Endothelial cell of umbilical vein (primary cell): ENCODE results near the gene STK24. TPM values are rescaled to one million over a fixed set of nuclear protein-coding genes. Genes with fewer than 3 reads are reported as not detected.

ENCODE experiments used
- BruUV-seq: library from RNA; stranded (reverse); fragments of 400-500 nt; replicated peaks from 2 replicates; lab custom pipeline; 2021; lab: Mats Ljungman, UMichigan
- CTCF ChIA-PET: fragments of 300-600, 350-600 bp; sonication (Branson Sonifier 250); formaldehyde crosslinking; loops from one replicate; lab custom pipeline; 2021; ENCODE audit warnings: antibody characterized with exemption, inconsistent platforms; lab: Charles Lee
- POLR2A ChIA-PET: fragments of 300-600, 350-600 bp; sonication (Branson Sonifier 250); formaldehyde crosslinking; loops from one replicate; lab custom pipeline; 2021; ENCODE audit warnings: antibody characterized with exemption, inconsistent platforms; lab: Charles Lee
- DNase-seq: peaks from one replicate; pipeline ENCODE4 v3.0.0-alpha.2; 2011; ENCODE audit warnings: low read depth, low spot score
- FAIRE-seq: peaks from 2 replicates; lab custom pipeline; 2011; peaks lifted over from hg19 to GRCh38; lab: Jason Lieb, UNC
- H2AFZ ChIP-seq: 2 replicates; pipeline ENCODE4 v1.6.0; 2012; ENCODE audit warnings: low read depth, low read length, control low read depth, inconsistent platforms
- H3K27ac ChIP-seq: 2 replicates; pipeline ENCODE4 v1.5.1; 2011; ENCODE audit warnings: low read depth, mild to moderate bottlenecking, control low read depth, low read length, moderate library complexity; ENCODE audit not compliant: insufficient read depth
- H3K27me3 ChIP-seq, 2 experiments: 2 replicates each; pipeline versions ENCODE4 v1.6.0 to v1.6.1; 2011; ENCODE audit warnings: low read length in 2 of 2, mixed read lengths in 1 of 2; ENCODE audit not compliant: control insufficient read depth in 2 of 2, insufficient read depth in 2 of 2
- H3K36me3 ChIP-seq, 2 experiments: 2 replicates in 1 of 2; 3 replicates in 1 of 2; pipeline ENCODE4 v1.5.1; 2011; ENCODE audit warnings: low read length in 2 of 2, mild to moderate bottlenecking in 1 of 2, moderate library complexity in 1 of 2; ENCODE audit not compliant: control insufficient read depth in 2 of 2, insufficient read depth in 2 of 2; ENCODE audit errors: extremely low read depth in 1 of 2
- H3K4me1 ChIP-seq: 3 replicates; pipeline ENCODE4 v1.5.1; 2011; ENCODE audit warnings: mild to moderate bottlenecking, low read length; ENCODE audit not compliant: control insufficient read depth, insufficient read depth; ENCODE audit errors: extremely low read depth
- H3K4me2 ChIP-seq: 2 replicates; pipeline ENCODE4 v1.6.1; 2011; ENCODE audit warnings: low read length, control low read depth, mixed read lengths; ENCODE audit not compliant: insufficient read depth
- H3K4me3 ChIP-seq, 3 experiments: fragments of 200-600 bp in 1 of 3; sonication (generic), shearing (Covaris generic) in 1 of 3; replicated peaks in 1 of 3; 2 replicates each; pipeline ENCODE4 v1.5.1; 2011 to 2016; ENCODE audit warnings: control low read depth in 3 of 3, low read length in 3 of 3, mild to moderate bottlenecking in 2 of 3, inconsistent platforms in 1 of 3, low read depth in 1 of 3, moderate library complexity in 1 of 3; ENCODE audit not compliant: insufficient read depth in 1 of 3
- H3K79me2 ChIP-seq: 2 replicates; pipeline ENCODE4 v1.6.0; 2012; ENCODE audit warnings: low read length, inconsistent platforms; ENCODE audit not compliant: control insufficient read depth, insufficient read depth
- H3K9ac ChIP-seq: replicated peaks from 2 replicates; pipeline ENCODE3; 2011; ENCODE audit warnings: low read length, control low read depth; ENCODE audit not compliant: insufficient read depth; ENCODE audit errors: extremely low read depth
- H3K9me1 ChIP-seq: replicated peaks from 3 replicates; pipeline ENCODE4 v1.6.0; 2011; ENCODE audit warnings: mild to moderate bottlenecking, low read length; ENCODE audit not compliant: control insufficient read depth, insufficient read depth; ENCODE audit errors: extremely low read depth
- H3K9me3 ChIP-seq: replicated peaks from 2 replicates; pipeline ENCODE4 v1.5.1; 2012; ENCODE audit warnings: low read length, inconsistent platforms; ENCODE audit not compliant: control insufficient read depth, insufficient read depth
- H4K20me1 ChIP-seq: replicated peaks from 2 replicates; pipeline ENCODE3; 2011; ENCODE audit warnings: mild to moderate bottlenecking, low read length; ENCODE audit not compliant: control insufficient read depth, insufficient read depth; ENCODE audit errors: extremely low read depth
- CTCF ChIP-seq, 2 donors: IDR thresholded peaks; 1 replicate in 1 of 2; 2 replicates in 1 of 2; pipeline ENCODE4 v1.5.1; 2011; ENCODE audit warnings: low read length in 2 of 2, mild to moderate bottlenecking in 2 of 2, moderate library complexity in 2 of 2, control low read depth in 1 of 2, inconsistent platforms in 1 of 2, low read depth in 1 of 2; ENCODE audit not compliant: insufficient read depth in 1 of 2; ENCODE audit errors: extremely low read depth in 1 of 2
- EZH2 ChIP-seq: IDR thresholded peaks from 2 replicates; pipeline ENCODE4 v1.6.1; 2012; ENCODE audit warnings: borderline replicate concordance, low read depth, mild to moderate bottlenecking, moderate library complexity, low read length, inconsistent platforms; ENCODE audit not compliant: severe bottlenecking
- FOS ChIP-seq: IDR thresholded peaks from 2 replicates; pipeline ENCODE4 v1.6.1; 2011; ENCODE audit warnings: mild to moderate bottlenecking, low read length, moderate library complexity, borderline replicate concordance; ENCODE audit not compliant: insufficient read depth
- GATA2 ChIP-seq: IDR thresholded peaks from 2 replicates; pipeline ENCODE4 v1.7.0; 2011; ENCODE audit warnings: low read depth, mild to moderate bottlenecking, moderate library complexity, mixed read lengths, low read length; ENCODE audit not compliant: insufficient read length, insufficient read depth
- JUN ChIP-seq: IDR thresholded peaks from 2 replicates; pipeline ENCODE4 v1.6.1; 2011; ENCODE audit warnings: borderline replicate concordance, low read depth; ENCODE audit not compliant: insufficient read length, insufficient read depth
- MAX ChIP-seq: IDR thresholded peaks from 2 replicates; pipeline ENCODE4 v1.6.1; 2011; ENCODE audit not compliant: insufficient read depth, insufficient read length
- MYC ChIP-seq: IDR thresholded peaks from one replicate; pipeline ENCODE4 v1.6.1; 2011; ENCODE audit warnings: mild to moderate bottlenecking, low read depth, low read length
- POLR2A ChIP-seq: IDR thresholded peaks from 2 replicates; pipeline ENCODE4 v1.6.1; 2012; ENCODE audit warnings: low read depth, mild to moderate bottlenecking, control low read depth, low read length
- POLR2AphosphoS5 ChIP-seq: IDR thresholded peaks from 2 replicates; pipeline ENCODE4 v1.6.1; 2012; ENCODE audit warnings: low read depth, mild to moderate bottlenecking, control low read depth, low read length, moderate library complexity; ENCODE audit not compliant: insufficient read depth
- dilution Hi-C: fragments of 300-500 bp; cut with MboI; formaldehyde crosslinking; loops from one replicate; pipeline ENCODE4 v1.15.0; 2019; ENCODE audit warnings: low sequenced_read_pairs; ENCODE audit not compliant: extremely low pct_ligation_motif_present
- intact Hi-C: fragments of 100-400 bp; cut with micrococcal nuclease; formaldehyde crosslinking; loops from one replicate; pipeline ENCODE4 v1.10.0; 2022
- polyA plus RNA-seq, 4 experiments: library from polyadenylated mRNA; depleted of rRNA in 3 of 4; stranded (reverse) in 3 of 4; unstranded in 1 of 4; fragments of >200 nt; gene quantifications; 2 replicates each; pipeline versions ENCODE4 v1.2.1 to v1.2.3, GENCODE V29; 2011 to 2012; ENCODE audit warnings: missing spikeins in 1 of 4
- total RNA-seq: library from RNA; stranded (reverse); gene quantifications from 2 replicates; pipeline ENCODE4 v1.2.3, GENCODE V29; 2021

The STK24 gene
- total and polyA plus RNA-seq, 2 donors (not counting 3 experiments of a cell fraction or from before 2014, with no cell fraction given), result 43.3 to 100 TPM

- no peak overlapping the region for H3K27ac ChIP-seq
- H3K9ac ChIP-seq, result no peak overlapping the region
- peaks cover 11 to 27% of the 10 kb centered on the region in 2 experiments for H3K36me3 ChIP-seq
- DNase-seq (no peak), FAIRE-seq (no peak)
- ChIA-PET POLR2A (no interaction called here), CTCF (no interaction called here)
- no peak overlapping the region for H2AFZ ChIP-seq
- no peaks in the 10 kb centered on the region for H3K27me3 ChIP-seq
- H3K4me2 ChIP-seq, result no peak overlapping the region
- no TSS peak for BruUV-seq
- intact Hi-C loops (no loop called here), dilution Hi-C loops (no loop called here)
- no peaks in the 10 kb centered on the region for H3K9me1 ChIP-seq
- H3K4me3 ChIP-seq, result no peak overlapping the region
- H3K9me3 ChIP-seq, result no peaks in the 10 kb centered on the region
- TF ChIP-seq CTCF (IDR thresholded peaks at IDR 0.05; ENCODE audit: extremely low read depth in 1 of 2, insufficient read depth in 1 of 2, low read depth in 1 of 2, low read length in 2 of 2) (no peak), GATA2 (no peak), POLR2AphosphoS5 (no peak), MAX (no peak), EZH2 (no peak), MYC (no peak), FOS (no peak), JUN (no peak), POLR2A (no peak)
- H3K4me1 ChIP-seq, result peaks cover 29% of the 10 kb centered on the region
- H4K20me1 ChIP-seq, result no peaks in the 10 kb centered on the region
- H3K79me2 ChIP-seq, result peaks cover 49% of the 10 kb centered on the region
Measured at GRCh38 chr13:98473788-98474144, 103.1 kb downstream of the STK24 start.
